ENCODE data around the gene MALL. TPM values are rescaled to one million over a fixed set of nuclear protein-coding genes. Genes with fewer than 3 reads are reported as not detected.

MALL gene
- total and polyA plus RNA-seq, 2 of the 13 experiments (the other 11 are each of a cell fraction or from before 2014, with no cell fraction given), result not detected

GRCh38 chr2:110121052-110121334 is 5.4 kb upstream of the MALL start:
- no peak overlapping the region for H3K9ac ChIP-seq (ENCODE audit: insufficient read depth, low read depth, low read length)
- H3K4me2 ChIP-seq (ENCODE audit: low read depth, low read length), result no peak overlapping the region
- H3K27ac ChIP-seq (ENCODE audit: extremely low read length, insufficient read depth, low read length), result no peak overlapping the region
- peaks cover 27% of the 10 kb centered on the region for H3K4me1 ChIP-seq (ENCODE audit: insufficient read depth, low read length)
- intact Hi-C loops (cut with micrococcal nuclease; ENCODE audit: unreplicated experiment) (no loop called here), in situ Hi-C loops (cut with HindIII; ENCODE audit: extremely low pct_ligation_motif_present, low pct_unique_long_range_greater_than_20kb) (no loop called here)
- FAIRE-seq, result no peak
- no peak for DNase-seq (ENCODE audit: low spot score)
- BruUV-seq (replicated peaks), result no TSS peak
- 71% methylated on average over 2 of the region's 2 CpGs for WGBS (ENCODE audit: low lambda C conversion rate)
- no peak overlapping the region for H3K4me3 ChIP-seq (replicated peaks in 1 of 3; ENCODE audit: insufficient read depth in 1 of 3, low read depth in 2 of 3, low read length in 3 of 3)
- no peak overlapping the region for H2AFZ ChIP-seq (ENCODE audit: low read length)
- TF ChIP-seq MNT (IDR thresholded peaks at IDR 0.05) (no peak), KDM5B (CRISPR knock-in tag; IDR thresholded peaks at IDR 0.05; ENCODE audit: borderline replicate concordance) (no peak), ZNF616 (CRISPR knock-in tag; IDR thresholded peaks at IDR 0.05; ENCODE audit: low read depth) (no peak), THRA (CRISPR knock-in tag; IDR thresholded peaks at IDR 0.05; ENCODE audit: borderline replicate concordance) (no peak), ZNF263 (CRISPR knock-in tag; IDR thresholded peaks at IDR 0.05) (no peak), ZNF687 (CRISPR knock-in tag; IDR thresholded peaks at IDR 0.05) (no peak), SPEN (CRISPR knock-in tag; IDR thresholded peaks at IDR 0.05; ENCODE audit: low read depth) (no peak), GABPB1 (CRISPR knock-in tag; IDR thresholded peaks at IDR 0.05) (no peak), EED (CRISPR knock-in tag; IDR thresholded peaks at IDR 0.05) (no peak), LRRFIP1 (CRISPR knock-in tag; conservative IDR thresholded peaks at IDR 0.05) (no peak), ATM (IDR thresholded peaks at IDR 0.05; ENCODE audit: borderline replicate concordance) (no peak)
- ATAC-seq, result no peak
- POLR2A ChIA-PET, result no interaction called here
- no peaks in the 10 kb centered on the region for H3K9me3 ChIP-seq (ENCODE audit: low read length)
- no peaks in the 10 kb centered on the region for H4K20me1 ChIP-seq (ENCODE audit: insufficient read depth, low read length)
- no peaks in the 10 kb centered on the region for H3K36me3 ChIP-seq (replicated peaks in 1 of 2; ENCODE audit: control insufficient read depth in 1 of 2, insufficient read depth in 2 of 2, low read length in 2 of 2)
- H3K27me3 ChIP-seq (ENCODE audit: control insufficient read depth in 1 of 2, insufficient read depth in 2 of 2, low read length in 2 of 2), result no peaks in the 10 kb centered on the region
- CTCF ChIA-PET (ENCODE audit: low intra/inter-chr PET ratio, low total read pairs), result no interaction called here
- no peaks in the 10 kb centered on the region for H3K79me2 ChIP-seq (ENCODE audit: insufficient read depth, low read length)
